ENCODE results near the gene KRT77.
"Not testable (repeated sequence)": the region's sequence is repeated elsewhere in the genome, so short reads cannot be mapped to it uniquely, and the experiment has no call there.

Gene KRT77

GRCh38 chr12:52674433-52674775, 28.9 kb downstream of the KRT77 start:
- no peak for DNase-seq

GRCh38 chr12:52673713-52674432, 29.5 kb downstream of the KRT77 start:
- no peak for DNase-seq

- DNase-seq: no peak
Measured at GRCh38 chr12:52673217-52673616, 30.1 kb downstream of the KRT77 start.

GRCh38 chr12:52672321-52672933, 30.9 kb downstream of the KRT77 start:
- no peak for DNase-seq

GRCh38 chr12:52670961-52671360, 32.4 kb downstream of the KRT77 start:
- DNase-seq: no peak

GRCh38 chr12:52670506-52670905, 32.8 kb downstream of the KRT77 start:
- no peak for DNase-seq

GRCh38 chr12:52669941-52670340, 33.4 kb downstream of the KRT77 start:
- not testable (repeated sequence) for DNase-seq

- no peak for DNase-seq
Measured at GRCh38 chr12:52669426-52669825, 33.9 kb downstream of the KRT77 start.

- no peak for DNase-seq
Measured at GRCh38 chr12:52667931-52668330, 35.4 kb downstream of the KRT77 start.

GRCh38 chr12:52667509-52667908, 35.8 kb downstream of the KRT77 start:
- DNase-seq: no peak

GRCh38 chr12:52666471-52666870, 36.9 kb downstream of the KRT77 start:
- no peak for DNase-seq

GRCh38 chr12:52663420-52663819, 39.9 kb downstream of the KRT77 start:
- DNase-seq: no peak

GRCh38 chr12:52662918-52663229, 40.5 kb downstream of the KRT77 start:
- no peak for DNase-seq

GRCh38 chr12:52662093-52662917, 41.0 kb downstream of the KRT77 start:
- no peak for DNase-seq

- DNase-seq: no peak
Measured at GRCh38 chr12:52661668-52662067, 41.7 kb downstream of the KRT77 start.

GRCh38 chr12:52660934-52661499, 42.3 kb downstream of the KRT77 start:
- DNase-seq: no peak

- no peak for DNase-seq
Measured at GRCh38 chr12:52659951-52660350, 43.4 kb downstream of the KRT77 start.

- no peak for DNase-seq
Measured at GRCh38 chr12:52659395-52659794, 43.9 kb downstream of the KRT77 start.

GRCh38 chr12:52658196-52658595, 45.1 kb downstream of the KRT77 start:
- DNase-seq: no peak

- no peak for DNase-seq
Measured at GRCh38 chr12:52657250-52657902, 45.9 kb downstream of the KRT77 start.

- no peak for DNase-seq
Measured at GRCh38 chr12:52656616-52657015, 46.7 kb downstream of the KRT77 start.

- no peak for DNase-seq
Measured at GRCh38 chr12:52655720-52656124, 47.6 kb downstream of the KRT77 start.

- no peak for DNase-seq
Measured at GRCh38 chr12:52655251-52655650, 48.1 kb downstream of the KRT77 start.
